ENCODE results near the gene C11orf86. TPM values are rescaled to one million over a fixed set of nuclear protein-coding genes. Genes with fewer than 3 reads are reported as not detected.
"Not testable (repeated sequence)": the region's sequence is repeated elsewhere in the genome, so short reads cannot be mapped to it uniquely, and the experiment has no call there.

C11orf86 gene
- total and polyA plus RNA-seq, 3 donors from 2014 or later, result 0.25 TPM; not detected in 2

GRCh38 chr11:66986178-66986545 lies 11.1 kb downstream of the C11orf86 start:
- H3K27ac ChIP-seq, result no peak overlapping the region
- H3K36me3 ChIP-seq (ENCODE audit: low read depth, missing control alignments), result no peaks in the 10 kb centered on the region
- no peaks in the 10 kb centered on the region for H3K9me3 ChIP-seq
- intact Hi-C loops (cut with DNase I; ENCODE audit: low total_unique reads), result no loop called here
- DNase-seq, result no peak
- TF ChIP-seq CTCF (IDR thresholded peaks at IDR 0.05), result no peak
- TF ChIP-seq POLR2A (IDR thresholded peaks at IDR 0.05), result no peak
- H3K27me3 ChIP-seq, result no peaks in the 10 kb centered on the region
- peaks cover 5% of the 10 kb centered on the region for H3K4me1 ChIP-seq
- 91 to 92% methylated on average over 7 of the region's 7 CpGs for WGBS, 2 donors
- H3K4me3 ChIP-seq, result no peak overlapping the region

DNA sequence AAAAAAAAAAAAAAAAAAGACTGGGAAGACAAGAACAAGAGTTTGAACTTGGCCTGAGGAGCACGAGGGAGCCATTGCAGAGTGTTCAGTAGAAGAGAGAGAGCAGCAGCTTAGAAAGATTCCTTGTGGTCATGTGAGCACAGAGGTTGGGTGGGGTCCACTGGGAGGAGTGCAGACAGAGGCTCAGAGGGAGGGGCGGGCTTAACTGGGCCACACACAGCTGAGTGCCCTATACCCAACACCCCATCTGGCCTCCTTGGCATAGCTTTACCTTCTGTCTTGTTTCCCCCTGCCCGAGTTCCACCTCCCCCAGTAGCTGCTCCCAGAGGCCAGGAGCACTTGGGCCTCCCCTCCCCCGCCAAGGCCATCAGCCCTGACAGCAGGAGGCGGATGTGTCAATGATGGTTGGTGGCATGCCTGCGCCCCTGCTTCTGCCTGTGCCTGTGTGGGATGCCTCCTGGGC lies 12.1 kb downstream of the C11orf86 start:
- no peaks in the 10 kb centered on the region for H3K36me3 ChIP-seq (ENCODE audit: low read depth, missing control alignments)
- DNase-seq, result no peak
- H3K4me3 ChIP-seq, result no peak overlapping the region
- H3K4me1 ChIP-seq, result peaks cover 2% of the 10 kb centered on the region
- TF ChIP-seq CTCF (IDR thresholded peaks at IDR 0.05) (no peak), POLR2A (IDR thresholded peaks at IDR 0.05) (no peak)
- H3K27me3 ChIP-seq, result no peaks in the 10 kb centered on the region
- no peaks in the 10 kb centered on the region for H3K9me3 ChIP-seq
- intact Hi-C loops (cut with DNase I; ENCODE audit: low total_unique reads), result no loop called here
- H3K27ac ChIP-seq, result no peak overlapping the region
- WGBS, 2 donors, result 65 to 71% methylated on average over 5 to 6 of the region's 6 CpGs

DNA sequence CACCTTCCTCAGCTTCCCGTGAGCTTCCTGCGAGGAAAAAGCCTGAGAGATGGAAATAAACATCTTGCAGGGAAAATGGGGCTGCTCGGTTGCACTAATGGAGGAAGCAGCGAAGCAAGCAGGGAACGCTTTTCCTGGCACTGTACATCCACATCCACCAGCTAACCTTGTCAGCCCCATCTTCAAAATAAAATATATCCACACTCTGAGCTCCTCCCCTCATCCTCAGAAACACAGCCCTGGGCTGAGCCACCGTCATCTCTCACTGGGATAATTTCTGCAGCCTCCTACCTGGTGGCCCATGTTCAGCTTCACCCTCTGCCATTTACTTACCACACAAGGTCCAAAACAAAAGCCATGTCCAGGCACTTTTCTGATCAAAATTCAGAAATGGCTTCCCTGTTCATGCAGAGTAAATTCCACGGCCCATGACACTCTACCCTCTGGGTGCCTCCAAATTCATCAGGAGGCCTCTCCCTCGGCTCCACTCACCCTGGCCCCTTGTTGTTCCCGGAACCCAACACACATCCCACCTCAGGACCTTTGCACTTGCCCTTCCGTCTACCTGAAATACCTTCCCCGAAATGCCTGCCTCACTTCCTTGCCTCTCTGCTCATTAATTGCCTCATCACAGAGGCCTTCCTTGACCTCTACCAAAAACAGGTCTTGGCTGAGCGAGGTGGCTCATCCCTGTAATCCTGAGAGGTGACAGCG lies 13.0 kb downstream of the C11orf86 start:
- H3K36me3 ChIP-seq (ENCODE audit: low read depth, missing control alignments), result no peaks in the 10 kb centered on the region
- no peak overlapping the region for H3K4me3 ChIP-seq
- no peaks in the 10 kb centered on the region for H3K9me3 ChIP-seq
- intact Hi-C loops (cut with DNase I; ENCODE audit: low total_unique reads), result no loop called here
- TF ChIP-seq POLR2A (IDR thresholded peaks at IDR 0.05), result no peak
- TF ChIP-seq CTCF (IDR thresholded peaks at IDR 0.05), result no peak
- no peak for DNase-seq
- H3K4me1 ChIP-seq, result no peaks in the 10 kb centered on the region
- H3K27me3 ChIP-seq, result no peaks in the 10 kb centered on the region
- 72 to 85% methylated on average over 11 to 13 of the region's 13 CpGs for WGBS, 2 donors
- H3K27ac ChIP-seq, result no peak overlapping the region

- H3K4me1 ChIP-seq; H3K27ac ChIP-seq; H3K27me3 ChIP-seq; H3K4me3 ChIP-seq; intact Hi-C loops (cut with DNase I; ENCODE audit: low total_unique reads); H3K36me3 ChIP-seq (ENCODE audit: low read depth, missing control alignments); H3K9me3 ChIP-seq; DNase-seq: not testable (repeated sequence)
- WGBS, 2 donors, result 90% methylated on average over 23 of the region's 28 CpGs; no CpG with 5 or more reads in 1 of the 2 donors
Observed at GRCh38 chr11:66988741-66989140, 13.6 kb downstream of the C11orf86 start.

- H3K4me3 ChIP-seq; H3K4me1 ChIP-seq; H3K27me3 ChIP-seq; intact Hi-C loops (cut with DNase I; ENCODE audit: low total_unique reads); H3K9me3 ChIP-seq; H3K36me3 ChIP-seq (ENCODE audit: low read depth, missing control alignments); H3K27ac ChIP-seq: not testable (repeated sequence)
- DNase-seq, result peak; percentile 30
- WGBS, 2 donors, result 50 to 66% methylated on average over 8 to 9 of the region's 9 CpGs
Observed at GRCh38 chr11:66989360-66989759, 14.3 kb downstream of the C11orf86 start.

GRCh38 chr11:66992041-66992440 lies 16.9 kb downstream of the C11orf86 start:
- WGBS, 2 donors, result 69 to 80% methylated on average over 2 of the region's 2 CpGs
- Histone ChIP-seq H3K4me1 (peaks cover 8% of the 10 kb centered on the region), H3K36me3 (ENCODE audit: low read depth, missing control alignments) (no peaks in the 10 kb centered on the region), H3K27ac (no peak overlapping the region), H3K27me3 (no peaks in the 10 kb centered on the region), H3K4me3 (no peak overlapping the region), H3K9me3 (no peaks in the 10 kb centered on the region)
- no peak for DNase-seq
- intact Hi-C loops (cut with DNase I; ENCODE audit: low total_unique reads), result no loop called here
- TF ChIP-seq CTCF (IDR thresholded peaks at IDR 0.05) (no peak), POLR2A (IDR thresholded peaks at IDR 0.05) (no peak)

All from testis (tissue), 3 donors.